ENCODE data around the gene HELB. TPM values are rescaled to one million over a fixed set of nuclear protein-coding genes. Genes with fewer than 3 reads are reported as not detected.
A peak's percentile ranks its signal among the peaks of the same experiment; 100 is the strongest.

HELB gene
- polyA plus RNA-seq, 1 donor from 2014 or later: 1.8 TPM

GRCh38 chr12:66255737-66256136 lies 46.6 kb upstream of the HELB start:
- Histone ChIP-seq H3K4me2 (ENCODE audit: low read length) (no peak overlapping the region), H2AFZ (ENCODE audit: low read depth, low read length) (no peak overlapping the region), H3K27me3 (ENCODE audit: insufficient read depth, low read depth, low read length) (no peaks in the 10 kb centered on the region), H3F3A (ENCODE audit: insufficient read depth, low read length, poor library complexity, severe bottlenecking) (no peaks in the 10 kb centered on the region), H3K9me3 (ENCODE audit: low read length) (no peaks in the 10 kb centered on the region), H3K4me3 (ENCODE audit: low read length) (no peak overlapping the region), H3K79me2 (replicated peaks; ENCODE audit: insufficient read depth, low read length) (no peaks in the 10 kb centered on the region), H3K9ac (ENCODE audit: low read length) (no peak overlapping the region), H3K9me2 (ENCODE audit: insufficient read depth, low read length) (no peaks in the 10 kb centered on the region), H3K36me3 (ENCODE audit: insufficient read depth, low read length) (no peaks in the 10 kb centered on the region), H3K27ac (ENCODE audit: low read length) (no peak overlapping the region), H4K20me1 (ENCODE audit: insufficient read depth) (no peaks in the 10 kb centered on the region)
- TF ChIP-seq EP300 (conservative IDR thresholded peaks at IDR 0.05; ENCODE audit: poor library complexity, severe bottlenecking) (peak; percentile 84), EZH2 (IDR thresholded peaks at IDR 0.05; ENCODE audit: borderline replicate concordance, insufficient read depth, low read length, poor library complexity, severe bottlenecking) (no peak), SMC3 (conservative IDR thresholded peaks at IDR 0.05; ENCODE audit: poor library complexity) (no peak), MXI1 (conservative IDR thresholded peaks at IDR 0.05; ENCODE audit: poor library complexity, severe bottlenecking) (no peak), POLR2AphosphoS5 (IDR thresholded peaks at IDR 0.05) (peak; percentile 59)
- TF ChIP-seq, protein P1, sequence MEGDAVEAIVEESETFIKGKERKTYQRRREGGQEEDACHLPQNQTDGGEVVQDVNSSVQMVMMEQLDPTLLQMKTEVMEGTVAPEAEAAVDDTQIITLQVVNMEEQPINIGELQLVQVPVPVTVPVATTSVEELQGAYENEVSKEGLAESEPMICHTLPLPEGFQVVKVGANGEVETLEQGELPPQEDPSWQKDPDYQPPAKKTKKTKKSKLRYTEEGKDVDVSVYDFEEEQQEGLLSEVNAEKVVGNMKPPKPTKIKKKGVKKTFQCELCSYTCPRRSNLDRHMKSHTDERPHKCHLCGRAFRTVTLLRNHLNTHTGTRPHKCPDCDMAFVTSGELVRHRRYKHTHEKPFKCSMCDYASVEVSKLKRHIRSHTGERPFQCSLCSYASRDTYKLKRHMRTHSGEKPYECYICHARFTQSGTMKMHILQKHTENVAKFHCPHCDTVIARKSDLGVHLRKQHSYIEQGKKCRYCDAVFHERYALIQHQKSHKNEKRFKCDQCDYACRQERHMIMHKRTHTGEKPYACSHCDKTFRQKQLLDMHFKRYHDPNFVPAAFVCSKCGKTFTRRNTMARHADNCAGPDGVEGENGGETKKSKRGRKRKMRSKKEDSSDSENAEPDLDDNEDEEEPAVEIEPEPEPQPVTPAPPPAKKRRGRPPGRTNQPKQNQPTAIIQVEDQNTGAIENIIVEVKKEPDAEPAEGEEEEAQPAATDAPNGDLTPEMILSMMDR (IDR thresholded peaks at IDR 0.05; ENCODE audit: poor library complexity, severe bottlenecking): no peak
- TF ChIP-seq, protein P2, sequence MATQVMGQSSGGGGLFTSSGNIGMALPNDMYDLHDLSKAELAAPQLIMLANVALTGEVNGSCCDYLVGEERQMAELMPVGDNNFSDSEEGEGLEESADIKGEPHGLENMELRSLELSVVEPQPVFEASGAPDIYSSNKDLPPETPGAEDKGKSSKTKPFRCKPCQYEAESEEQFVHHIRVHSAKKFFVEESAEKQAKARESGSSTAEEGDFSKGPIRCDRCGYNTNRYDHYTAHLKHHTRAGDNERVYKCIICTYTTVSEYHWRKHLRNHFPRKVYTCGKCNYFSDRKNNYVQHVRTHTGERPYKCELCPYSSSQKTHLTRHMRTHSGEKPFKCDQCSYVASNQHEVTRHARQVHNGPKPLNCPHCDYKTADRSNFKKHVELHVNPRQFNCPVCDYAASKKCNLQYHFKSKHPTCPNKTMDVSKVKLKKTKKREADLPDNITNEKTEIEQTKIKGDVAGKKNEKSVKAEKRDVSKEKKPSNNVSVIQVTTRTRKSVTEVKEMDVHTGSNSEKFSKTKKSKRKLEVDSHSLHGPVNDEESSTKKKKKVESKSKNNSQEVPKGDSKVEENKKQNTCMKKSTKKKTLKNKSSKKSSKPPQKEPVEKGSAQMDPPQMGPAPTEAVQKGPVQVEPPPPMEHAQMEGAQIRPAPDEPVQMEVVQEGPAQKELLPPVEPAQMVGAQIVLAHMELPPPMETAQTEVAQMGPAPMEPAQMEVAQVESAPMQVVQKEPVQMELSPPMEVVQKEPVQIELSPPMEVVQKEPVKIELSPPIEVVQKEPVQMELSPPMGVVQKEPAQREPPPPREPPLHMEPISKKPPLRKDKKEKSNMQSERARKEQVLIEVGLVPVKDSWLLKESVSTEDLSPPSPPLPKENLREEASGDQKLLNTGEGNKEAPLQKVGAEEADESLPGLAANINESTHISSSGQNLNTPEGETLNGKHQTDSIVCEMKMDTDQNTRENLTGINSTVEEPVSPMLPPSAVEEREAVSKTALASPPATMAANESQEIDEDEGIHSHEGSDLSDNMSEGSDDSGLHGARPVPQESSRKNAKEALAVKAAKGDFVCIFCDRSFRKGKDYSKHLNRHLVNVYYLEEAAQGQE (IDR thresholded peaks at IDR 0.05; ENCODE audit: borderline replicate concordance): no peak

- no peak overlapping the region for H3K9ac ChIP-seq (ENCODE audit: low read length)
- H3K79me2 ChIP-seq (replicated peaks; ENCODE audit: insufficient read depth, low read length): no peaks in the 10 kb centered on the region
- TF ChIP-seq EP300 (conservative IDR thresholded peaks at IDR 0.05; ENCODE audit: poor library complexity, severe bottlenecking) (no peak), SMC3 (conservative IDR thresholded peaks at IDR 0.05; ENCODE audit: poor library complexity) (no peak), EZH2 (IDR thresholded peaks at IDR 0.05; ENCODE audit: borderline replicate concordance, insufficient read depth, low read length, poor library complexity, severe bottlenecking) (no peak), MXI1 (conservative IDR thresholded peaks at IDR 0.05; ENCODE audit: poor library complexity, severe bottlenecking) (no peak), RAD21 (conservative IDR thresholded peaks at IDR 0.05) (no peak), TAF1 (IDR thresholded peaks at IDR 0.05; ENCODE audit: low read depth) (no peak), POLR2AphosphoS5 (IDR thresholded peaks at IDR 0.05) (no peak)
- TF ChIP-seq, protein P1 (IDR thresholded peaks at IDR 0.05; ENCODE audit: poor library complexity, severe bottlenecking): no peak
- TF ChIP-seq, protein P2 (IDR thresholded peaks at IDR 0.05; ENCODE audit: borderline replicate concordance): no peak
- H3K9me3 ChIP-seq (ENCODE audit: low read length): no peaks in the 10 kb centered on the region
- no peak overlapping the region for H3K4me2 ChIP-seq (ENCODE audit: low read length)
- H4K20me1 ChIP-seq (ENCODE audit: insufficient read depth): no peaks in the 10 kb centered on the region
- H3K36me3 ChIP-seq (ENCODE audit: insufficient read depth, low read length): no peaks in the 10 kb centered on the region
- H3F3A ChIP-seq (ENCODE audit: insufficient read depth, low read length, poor library complexity, severe bottlenecking): no peaks in the 10 kb centered on the region
- no peak overlapping the region for H3K27ac ChIP-seq (ENCODE audit: low read length)
- no peaks in the 10 kb centered on the region for H3K27me3 ChIP-seq (ENCODE audit: insufficient read depth, low read depth, low read length)
- no peaks in the 10 kb centered on the region for H3K9me2 ChIP-seq (ENCODE audit: insufficient read depth, low read length)
- H2AFZ ChIP-seq (ENCODE audit: low read depth, low read length): no peak overlapping the region
- no peak overlapping the region for H3K4me3 ChIP-seq (ENCODE audit: low read length)
These were observed 44.3 kb upstream of the HELB start for GRCh38 chr12:66258011-66258410.
